ENCODE data around the gene ADCY9. TPM values are rescaled to one million over a fixed set of nuclear protein-coding genes. Genes with fewer than 3 reads are reported as not detected.

ADCY9 gene
- total RNA-seq, 1 experiment from 2014 or later = 9.8 TPM

GRCh38 chr16:4089251-4089810 is 26.9 kb downstream of the ADCY9 start:
- no TSS peak for BruUV-seq (replicated peaks)
- Histone ChIP-seq H3K4me2 (ENCODE audit: low read length) (no peak overlapping the region), H3K27ac (ENCODE audit: low read depth, low read length) (no peak overlapping the region), H4K20me1 (ENCODE audit: insufficient read depth) (no peaks in the 10 kb centered on the region), H3K9ac (ENCODE audit: low read length) (no peak overlapping the region), H2AFZ (ENCODE audit: low read depth, low read length, poor library complexity, severe bottlenecking) (no peak overlapping the region), H3K36me3 (ENCODE audit: control insufficient read depth in 1 of 2, insufficient read depth in 2 of 2, low read length in 2 of 2) (no peaks in the 10 kb centered on the region), H3K9me3 (ENCODE audit: control insufficient read depth in 1 of 2, insufficient read depth in 1 of 2, low read depth in 1 of 2, low read length in 2 of 2) (no peaks in the 10 kb centered on the region), H3K9me2 (ENCODE audit: insufficient read depth) (no peaks in the 10 kb centered on the region), H3K79me2 (ENCODE audit: insufficient read depth, low read length) (no peaks in the 10 kb centered on the region), H3K4me1 (ENCODE audit: control insufficient read depth in 1 of 2, insufficient read depth in 2 of 2, low read length in 2 of 2) (peaks cover 20 to 23% of the 10 kb centered on the region in 2 experiments), H3K27me3 (ENCODE audit: insufficient read depth, low read length) (no peaks in the 10 kb centered on the region), H3K4me3 (replicated peaks in 1 of 2; ENCODE audit: low read depth in 1 of 2, low read length in 2 of 2) (no peak overlapping the region)
- DNase-seq (ENCODE audit: low read depth, low spot score) (no peak), ATAC-seq (no peak)
- TF ChIP-seq REST (IDR thresholded peaks at IDR 0.05; ENCODE audit: low read depth) = no peak
- POLR2A ChIA-PET = no interaction called here
- CTCF ChIA-PET = no interaction called here
- RAD21 ChIA-PET (ENCODE audit: low non-redundant PET in 1 of 2, low total read pairs in 2 of 2, uncharacterized antibody in 2 of 2, unreplicated experiment in 2 of 2) = no interaction called here
- intact Hi-C loops (cut with micrococcal nuclease) = no loop called here

DNA sequence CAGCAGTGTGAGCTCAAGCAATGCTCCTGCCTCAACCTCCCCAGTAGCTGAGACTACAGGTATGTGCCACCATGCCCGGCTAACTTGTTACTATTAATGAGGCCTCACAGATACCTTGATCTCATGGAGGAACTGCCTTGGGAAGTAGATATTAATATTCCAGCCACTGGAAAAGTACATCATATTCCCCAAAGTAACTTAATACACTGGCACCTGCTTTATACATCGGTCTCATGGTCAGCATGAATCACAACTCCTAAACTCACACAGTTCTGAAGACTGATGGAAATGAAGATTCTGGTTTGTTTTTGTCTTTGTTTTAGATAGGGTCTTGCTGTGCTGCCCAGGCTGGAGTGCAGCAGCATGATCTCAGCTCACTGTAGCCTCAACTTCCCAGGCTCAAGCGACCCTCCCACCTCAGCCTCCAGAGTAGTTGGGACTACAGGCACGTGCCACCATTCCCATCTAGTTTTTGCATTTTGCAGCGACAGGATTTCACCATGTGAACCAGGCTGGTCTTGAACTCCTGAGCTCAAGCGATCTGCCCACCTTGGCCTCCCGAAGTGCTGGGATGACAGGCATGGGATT is 28.2 kb downstream of the ADCY9 start:
- BruUV-seq (replicated peaks) = no TSS peak
- Histone ChIP-seq H3K4me2 (ENCODE audit: low read length) (no peak overlapping the region), H2AFZ (ENCODE audit: low read depth, low read length, poor library complexity, severe bottlenecking) (no peak overlapping the region)

More for the DNA sequence above, 28.2 kb downstream of the ADCY9 start:
- TF ChIP-seq EZH2 (IDR thresholded peaks at IDR 0.05) = no peak
- no peak for TF ChIP-seq EZH2phosphoT487 (IDR thresholded peaks at IDR 0.05; ENCODE audit: borderline replicate concordance)
- no peak for TF ChIP-seq YY1 (IDR thresholded peaks at IDR 0.05; ENCODE audit: extremely low read depth, insufficient replicate concordance, low read depth, low read length)
- Histone ChIP-seq H3K9ac (ENCODE audit: low read length) (no peak overlapping the region), H3K4me3 (replicated peaks in 1 of 2; ENCODE audit: low read depth in 1 of 2, low read length in 2 of 2) (no peak overlapping the region), H3K9me3 (ENCODE audit: control insufficient read depth in 1 of 2, insufficient read depth in 1 of 2, low read depth in 1 of 2, low read length in 2 of 2) (no peaks in the 10 kb centered on the region), H3K9me2 (ENCODE audit: insufficient read depth) (no peaks in the 10 kb centered on the region), H3K79me2 (ENCODE audit: insufficient read depth, low read length) (no peaks in the 10 kb centered on the region), H3K27me3 (ENCODE audit: insufficient read depth, low read length) (no peaks in the 10 kb centered on the region), H3K27ac (ENCODE audit: low read depth, low read length) (no peak overlapping the region), H3K36me3 (ENCODE audit: control insufficient read depth in 1 of 2, insufficient read depth in 2 of 2, low read length in 2 of 2) (no peaks in the 10 kb centered on the region), H3K4me1 (ENCODE audit: control insufficient read depth in 1 of 2, insufficient read depth in 2 of 2, low read length in 2 of 2) (peaks cover 20 to 23% of the 10 kb centered on the region in 2 experiments), H4K20me1 (ENCODE audit: insufficient read depth) (no peaks in the 10 kb centered on the region)
- POLR2A ChIA-PET = interaction anchor here (1.5 kb wide), 1 partner anchor 24 kb away, joined by 3 read pairs; no protein-coding TSS in a partner anchor
- DNase-seq (ENCODE audit: low read depth, low spot score) = no peak
- intact Hi-C loops (cut with micrococcal nuclease) = no loop called here
- no peak for ATAC-seq
- CTCF ChIA-PET = no interaction called here
- RAD21 ChIA-PET (ENCODE audit: low non-redundant PET in 1 of 2, low total read pairs in 2 of 2, uncharacterized antibody in 2 of 2, unreplicated experiment in 2 of 2) = interaction anchor here in 1 of 2 experiments (0.6 kb wide), 1 partner anchor 162 kb away, joined by 3 read pairs; no protein-coding TSS in a partner anchor

Measured in HCT116 (cell line).